NCI-H1436 treated with DMSO at 0.1 percent for 48 hours (cell line): ENCODE results near the gene MAFG.
"Not testable (repeated sequence)": the region's sequence is repeated elsewhere in the genome, so short reads cannot be mapped to it uniquely, and the experiment has no call there.

Experiments used
- DNase-seq: peaks from one replicate; lab custom pipeline; 2025; lab: John Stamatoyannopoulos, UW

The MAFG gene

DNA sequence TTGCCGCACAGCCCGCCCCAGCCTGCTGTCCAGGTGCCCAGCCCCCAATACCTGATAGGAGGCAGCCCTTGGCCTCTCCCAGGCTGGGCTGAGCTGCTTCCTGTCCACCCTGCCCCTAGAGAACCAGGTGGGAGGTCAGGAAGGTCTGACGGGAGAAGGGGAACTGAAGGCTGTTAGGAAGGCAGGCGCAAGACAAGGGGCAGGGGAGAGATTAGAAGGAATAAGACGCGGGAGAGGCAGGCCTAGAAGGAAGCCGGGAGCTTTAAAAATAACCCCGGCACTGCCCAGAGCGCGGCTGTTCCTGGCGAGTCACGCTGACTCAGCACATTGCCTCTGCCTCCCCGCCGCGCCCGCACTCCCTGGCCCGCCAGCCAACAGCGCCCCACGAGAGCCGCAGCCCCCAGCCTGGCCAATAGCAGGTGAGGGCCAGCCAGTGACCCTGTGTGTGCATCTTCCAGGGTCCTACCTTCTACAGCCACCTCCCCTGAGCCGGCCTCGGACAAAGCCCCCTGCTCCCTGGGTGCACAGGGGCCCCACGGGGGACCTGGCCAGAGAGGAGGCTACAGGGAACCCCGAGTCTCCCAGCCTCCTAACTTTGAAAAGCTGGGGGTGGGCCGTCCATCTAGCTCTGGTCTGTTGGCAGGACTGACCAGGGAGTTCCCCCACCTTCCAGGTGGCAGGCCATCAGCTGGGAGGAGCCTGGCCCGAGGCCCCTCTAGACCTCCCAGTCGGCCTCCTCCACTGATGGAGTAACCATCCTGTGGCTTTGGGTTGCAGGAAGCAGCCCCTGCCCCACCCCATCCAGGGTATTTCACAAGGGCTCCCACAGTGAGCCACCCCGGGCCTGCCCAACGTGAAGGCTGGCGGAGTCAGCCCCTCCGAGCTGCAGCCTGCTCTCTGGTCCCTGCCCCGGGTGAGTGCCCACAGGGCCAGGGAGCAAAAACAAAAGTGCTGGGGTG is 4.0 kb downstream of the MAFG start:
- DNase-seq: no peak

DNA sequence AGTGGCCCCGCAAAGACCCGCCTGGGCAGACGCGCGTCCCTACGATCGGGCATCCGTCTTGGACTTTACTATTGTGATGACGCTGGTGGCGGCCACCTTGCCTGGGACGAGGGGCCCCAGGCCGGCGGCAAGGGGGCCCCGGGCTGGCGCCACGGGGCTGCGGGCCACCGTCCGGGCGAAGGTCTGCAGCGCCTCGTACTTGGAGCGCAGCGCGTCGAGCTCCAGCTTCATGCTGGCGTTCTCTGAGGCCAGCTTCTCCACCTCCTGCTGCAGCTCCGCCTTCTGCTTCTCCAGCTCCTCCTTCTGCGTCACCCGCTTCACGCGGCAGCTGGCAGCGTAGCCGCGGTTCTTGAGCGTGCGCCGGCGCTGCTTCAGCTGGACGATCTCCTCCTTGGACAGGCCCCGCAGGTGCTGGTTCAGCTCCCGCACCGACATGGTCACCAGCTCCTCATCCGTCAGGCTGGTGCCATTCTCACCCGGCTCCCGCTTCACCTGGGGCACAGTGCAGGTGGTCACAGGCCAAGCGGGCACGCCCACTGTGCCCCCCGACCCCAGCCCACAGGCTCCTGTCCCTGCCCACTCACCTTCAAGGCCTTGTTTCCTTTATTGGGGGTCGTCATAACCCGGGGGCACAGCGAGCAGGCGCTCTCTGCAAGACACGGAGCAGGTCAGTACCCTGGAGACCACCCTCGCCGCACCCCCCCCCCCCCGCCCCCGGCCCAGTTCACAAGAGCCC is 4.8 kb downstream of the MAFG start:
- no peak for DNase-seq

DNA sequence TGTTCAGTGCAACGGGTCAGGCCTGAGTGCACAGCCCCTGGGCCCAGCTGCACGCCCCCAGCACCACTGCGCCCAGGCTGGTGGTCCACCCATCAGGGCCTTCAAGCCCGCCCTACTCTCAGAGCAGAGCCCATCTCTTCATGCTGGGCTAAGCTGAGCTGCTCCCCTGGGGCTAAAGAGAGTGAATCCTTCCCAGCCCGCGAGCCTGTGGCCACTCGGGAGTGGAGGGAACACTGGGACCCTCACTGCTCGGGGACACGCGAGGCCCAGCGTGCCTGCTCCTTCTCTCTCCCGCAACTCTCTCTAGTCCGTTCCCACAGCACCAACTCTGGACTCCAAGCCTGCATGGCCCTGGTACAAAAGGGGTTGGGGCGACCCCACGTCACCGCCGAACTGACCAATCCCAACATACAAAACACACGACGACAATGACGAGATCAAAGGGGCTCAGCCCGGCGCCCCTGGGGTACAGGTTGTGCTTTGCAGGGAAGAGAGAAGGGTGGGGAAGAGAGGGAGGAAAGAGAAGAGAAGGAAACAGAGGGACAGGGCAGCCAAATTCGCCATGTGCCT is 5.5 kb downstream of the MAFG start:
- DNase-seq: no peak

DNA sequence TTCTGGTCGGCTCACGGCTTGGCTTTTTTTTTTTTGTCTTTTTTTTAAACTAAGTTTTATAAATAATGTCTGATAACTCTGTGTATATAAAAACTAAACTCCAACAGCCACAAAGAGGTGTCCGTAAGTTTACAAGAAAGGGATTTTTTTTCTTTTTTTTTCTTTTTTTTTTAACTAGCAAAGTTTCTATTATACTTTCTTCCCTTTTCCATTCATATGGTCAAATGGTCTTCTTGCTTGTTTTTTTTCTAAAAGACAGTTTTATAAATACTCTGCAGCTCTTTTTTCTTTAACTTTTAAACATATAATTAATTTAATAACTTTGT is 6.0 kb downstream of the MAFG start:
- DNase-seq: no peak

DNA sequence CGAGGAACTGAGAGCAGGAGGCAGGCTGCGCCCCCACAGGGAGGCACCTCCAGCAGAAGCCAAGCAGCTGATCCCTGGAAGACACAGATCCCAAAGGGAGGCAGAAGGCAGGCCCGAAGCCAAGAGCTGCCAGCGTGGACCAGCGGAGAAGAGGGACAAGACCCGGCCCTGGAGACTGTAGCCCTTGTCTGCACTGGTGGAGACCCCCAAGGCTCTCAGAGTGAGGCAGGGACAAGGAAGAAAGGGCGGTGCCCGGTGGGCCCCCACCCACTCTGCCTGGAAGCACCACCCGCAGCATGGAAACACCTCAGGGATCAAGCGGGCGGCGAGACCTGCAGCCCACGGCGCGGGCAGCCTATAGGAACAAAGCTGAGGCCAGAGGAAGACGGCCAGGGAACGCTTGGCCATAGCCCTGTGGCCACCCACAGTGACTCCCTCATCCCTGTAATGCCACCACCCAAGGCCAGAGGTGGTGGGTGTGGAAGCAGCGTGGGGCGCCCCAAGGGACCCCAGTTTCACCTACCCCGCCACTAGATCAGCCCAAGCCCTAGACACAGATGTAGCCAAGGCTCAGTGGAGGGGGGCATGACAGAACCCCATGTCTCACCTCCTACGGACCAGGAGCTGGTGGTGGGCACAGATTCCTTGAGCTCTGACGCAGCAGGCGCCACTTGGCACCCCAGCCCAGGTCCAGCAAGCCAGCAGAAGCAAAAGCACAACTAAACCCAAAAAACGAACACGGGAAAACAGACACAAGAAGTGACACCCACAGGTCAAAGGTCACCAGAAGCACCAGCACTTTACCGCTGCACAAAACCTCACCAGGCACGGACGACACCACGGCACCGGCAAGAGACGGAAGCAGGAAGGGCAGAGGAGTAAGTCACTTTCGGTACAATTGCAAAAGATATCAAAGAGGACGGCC is 6.7 kb downstream of the MAFG start:
- no peak for DNase-seq

DNA sequence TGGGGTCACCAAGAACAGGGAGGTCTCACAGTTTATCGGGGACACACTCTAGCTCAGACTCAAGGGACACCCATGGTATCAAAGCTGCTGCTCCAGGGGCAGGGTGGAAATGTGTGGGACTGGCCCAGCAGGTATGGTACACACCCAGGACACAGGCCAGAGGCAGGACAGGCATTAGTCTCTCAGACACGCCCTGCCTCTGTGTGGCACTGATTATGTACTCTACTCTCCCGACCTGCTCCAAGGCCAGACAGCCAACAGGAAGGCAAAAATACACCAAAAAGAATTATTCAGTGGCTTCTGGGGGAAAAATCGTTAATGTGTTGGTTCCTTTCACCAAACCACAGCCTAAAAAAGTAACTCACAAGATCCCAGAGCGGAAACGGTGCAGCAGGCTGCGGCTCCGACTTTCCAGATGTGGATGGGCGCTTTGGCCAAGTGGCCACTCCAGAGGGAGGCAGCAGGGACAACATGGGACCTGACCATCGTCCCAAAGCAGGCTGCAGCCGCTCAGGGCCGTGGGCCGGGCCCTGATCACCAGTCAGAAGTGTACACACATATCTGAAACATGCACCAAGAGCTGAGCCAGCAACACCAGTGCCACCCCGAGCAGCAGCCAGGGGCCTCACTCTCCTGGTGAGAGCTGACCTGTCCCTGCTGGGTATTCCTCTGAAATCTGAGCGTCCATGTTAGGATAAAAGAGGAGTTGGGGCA is 8.5 kb downstream of the MAFG start:
- DNase-seq: no peak

DNA sequence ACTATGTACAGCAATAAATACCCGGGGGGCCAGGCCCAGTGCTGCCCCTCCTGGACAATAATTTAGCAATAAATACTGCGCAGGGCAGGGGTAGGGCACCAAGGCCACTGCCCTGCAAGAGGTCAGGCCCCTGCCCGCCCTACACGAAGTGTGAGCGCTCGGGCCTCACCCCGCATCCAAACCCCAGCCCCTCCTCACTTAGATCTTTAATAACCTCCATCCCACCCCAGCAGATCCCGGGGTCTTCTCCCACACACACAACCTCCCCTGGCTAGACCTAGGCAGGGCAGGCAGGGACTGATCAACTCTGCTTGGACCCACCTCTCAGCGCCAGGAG is 9.2 kb downstream of the MAFG start:
- DNase-seq: not testable (repeated sequence)

DNA sequence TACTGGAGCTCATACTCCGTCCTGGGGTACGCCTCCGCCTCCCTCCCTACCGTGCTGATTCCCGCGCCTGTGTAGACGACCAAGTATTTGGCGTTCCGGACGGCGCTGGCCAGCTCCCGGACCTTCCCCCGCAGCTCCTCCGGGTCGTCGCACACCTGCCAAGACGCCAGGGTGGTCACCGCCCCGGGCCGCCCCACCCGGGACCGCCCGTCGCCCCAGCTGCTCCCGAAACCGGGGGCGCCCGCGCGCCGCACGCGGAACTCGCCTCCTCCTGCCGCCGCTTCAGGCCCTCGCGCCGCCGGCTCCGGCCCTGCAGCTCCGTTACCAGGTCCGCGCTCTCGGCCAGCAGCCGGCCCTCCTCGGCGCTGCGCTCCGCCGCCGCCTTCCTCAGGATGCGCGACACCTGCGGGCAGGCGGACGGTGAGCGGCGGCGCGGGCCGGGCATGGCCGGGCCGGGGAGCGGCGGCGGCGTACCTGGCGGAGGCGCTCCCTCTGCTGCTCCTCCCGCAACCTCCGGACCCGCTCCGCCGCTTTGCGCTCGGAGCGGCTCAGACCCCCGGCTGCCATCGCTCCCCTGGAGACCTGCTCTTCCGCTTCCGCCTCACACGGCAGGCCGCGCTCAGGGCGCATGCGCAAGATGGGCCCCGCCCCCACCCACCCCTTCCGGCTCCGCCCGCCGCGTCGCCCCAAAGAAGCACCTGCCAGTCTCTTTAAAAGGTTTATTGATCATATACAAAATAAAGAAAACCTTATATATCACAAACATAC is 9.8 kb downstream of the MAFG start, which contains the start of gene SIRT7:
Gene SIRT7, minus strand, starts transcription at position 612 of the 768 bp plus-strand sequence. Its CDS starts 45 bp downstream, at position 567.
- DNase-seq: peak; percentile 19

DNA sequence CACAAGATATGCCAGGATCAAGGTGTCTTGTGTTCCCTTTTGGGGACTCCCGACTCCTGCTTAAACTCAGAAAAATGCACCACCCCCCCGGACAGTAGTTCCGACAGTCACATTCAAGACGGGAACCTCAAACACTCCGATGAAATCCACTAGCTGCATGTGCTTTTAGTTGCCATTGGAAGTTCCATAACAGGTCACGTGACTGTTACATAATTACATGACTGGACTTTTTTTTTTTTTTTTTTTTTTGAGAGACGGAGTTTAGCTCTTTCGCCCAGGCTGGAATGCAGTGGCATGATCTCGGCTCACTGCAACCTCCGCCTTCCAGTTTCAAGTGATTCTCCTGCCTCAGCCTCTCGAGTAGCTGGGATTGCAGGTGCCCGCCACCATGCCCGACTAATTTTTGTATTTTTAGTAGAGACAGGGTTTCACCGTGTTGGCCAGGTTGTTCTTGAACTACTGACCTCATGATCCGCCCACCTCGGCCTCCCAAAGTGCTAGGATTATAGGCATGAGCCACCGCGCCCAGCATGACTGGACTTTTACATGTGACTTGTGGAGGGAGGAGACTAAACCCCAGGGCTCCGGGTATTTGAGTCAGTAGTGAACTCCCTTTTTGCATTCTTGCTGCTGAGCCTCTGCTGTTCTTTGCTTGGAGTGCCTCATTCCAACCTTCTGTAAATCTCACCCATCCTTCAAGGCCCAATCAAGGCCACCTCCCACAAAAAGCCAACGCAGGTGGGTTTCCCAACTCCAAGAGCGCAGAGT is 11.1 kb downstream of the MAFG start:
- DNase-seq: no peak

DNA sequence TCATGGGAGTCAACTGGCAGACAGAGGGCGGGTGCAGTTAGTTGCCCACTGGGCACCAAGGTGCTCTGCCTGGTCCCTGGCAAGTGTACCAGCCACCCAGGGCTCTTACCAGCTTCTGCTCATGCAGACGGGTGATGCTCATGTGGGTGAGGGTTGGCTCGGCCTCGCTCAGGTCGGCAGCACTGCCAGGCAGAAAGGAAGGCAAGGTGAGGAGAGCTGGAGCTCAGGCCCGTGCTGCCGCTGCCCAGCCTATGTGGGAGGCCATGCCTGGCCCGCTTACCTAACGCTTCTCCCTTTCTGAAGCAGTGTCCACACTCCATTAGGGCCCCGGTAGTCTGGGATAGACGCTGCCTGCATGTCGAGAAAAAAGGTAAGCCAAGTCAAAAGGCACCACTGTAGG is 12.2 kb downstream of the MAFG start:
- no peak for DNase-seq

DNA sequence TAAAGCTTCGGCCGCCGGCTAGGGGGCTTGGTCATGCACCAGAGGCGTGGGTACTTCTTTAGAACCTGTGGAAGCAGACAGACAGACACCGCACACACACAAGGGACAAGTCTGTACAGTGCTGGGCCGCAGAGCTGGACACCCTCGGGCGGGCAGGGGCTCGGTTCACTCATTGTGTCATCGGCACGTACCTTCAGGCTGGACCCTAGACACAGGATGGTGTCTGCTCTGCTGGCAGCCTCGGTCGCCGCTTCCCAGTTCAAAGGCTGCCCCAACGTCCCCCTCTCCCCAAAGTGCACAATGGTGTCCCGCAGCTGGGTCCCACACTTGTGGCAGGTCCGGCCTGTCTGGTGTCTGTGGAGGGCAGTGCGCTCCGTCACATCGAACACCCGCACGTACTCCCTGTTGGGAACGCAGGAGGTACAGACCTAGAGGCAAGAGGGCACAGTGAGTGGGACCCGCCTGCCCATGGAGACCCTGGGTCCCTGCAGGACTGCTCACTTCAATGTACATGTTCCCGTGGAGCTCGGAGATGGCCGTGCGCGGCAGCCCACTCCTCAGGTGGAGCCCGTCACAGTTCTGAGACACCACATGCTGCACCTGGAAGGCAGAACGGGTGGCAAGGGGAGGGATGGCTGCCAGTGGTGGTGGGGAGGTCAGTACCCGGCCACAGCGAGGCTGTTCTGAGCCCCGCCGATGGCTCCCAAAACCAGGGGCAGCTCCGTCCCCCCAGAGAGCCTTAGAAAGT is 13.3 kb downstream of the MAFG start:
- DNase-seq: no peak

DNA sequence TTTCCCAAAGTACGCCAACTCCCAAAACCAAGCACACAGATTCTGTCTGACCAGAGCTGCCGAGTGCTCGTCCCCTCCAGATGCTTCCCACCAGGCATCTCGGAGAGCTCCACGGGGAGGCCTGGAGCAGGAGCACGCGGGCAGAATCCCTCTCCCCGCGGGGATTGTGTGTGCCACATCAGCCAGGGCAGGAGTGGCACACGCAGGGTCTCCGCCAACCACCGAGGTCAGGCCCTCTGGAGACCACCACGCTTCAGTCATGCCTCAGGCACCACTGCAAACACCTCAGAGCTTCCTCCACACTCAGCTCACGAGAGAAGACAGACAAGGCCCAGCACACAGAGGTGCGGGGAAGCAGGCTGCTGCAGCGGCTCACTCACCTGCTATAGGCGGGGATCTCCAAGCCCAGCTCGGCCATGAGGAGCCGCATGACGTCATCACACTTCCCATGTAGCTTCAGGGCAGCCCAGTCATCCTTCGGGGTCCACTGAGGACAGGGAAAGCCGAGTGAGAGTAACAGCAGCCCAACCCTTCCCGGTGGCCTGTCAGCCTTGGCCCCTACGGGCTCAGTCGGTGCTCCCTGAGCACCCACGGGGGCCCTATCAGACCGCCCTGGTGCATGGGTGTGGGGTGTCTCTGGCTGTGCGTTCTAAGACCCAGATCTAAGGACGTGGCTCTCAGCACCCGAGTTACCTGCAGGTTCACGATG is 14.0 kb downstream of the MAFG start:
- DNase-seq: no peak

DNA sequence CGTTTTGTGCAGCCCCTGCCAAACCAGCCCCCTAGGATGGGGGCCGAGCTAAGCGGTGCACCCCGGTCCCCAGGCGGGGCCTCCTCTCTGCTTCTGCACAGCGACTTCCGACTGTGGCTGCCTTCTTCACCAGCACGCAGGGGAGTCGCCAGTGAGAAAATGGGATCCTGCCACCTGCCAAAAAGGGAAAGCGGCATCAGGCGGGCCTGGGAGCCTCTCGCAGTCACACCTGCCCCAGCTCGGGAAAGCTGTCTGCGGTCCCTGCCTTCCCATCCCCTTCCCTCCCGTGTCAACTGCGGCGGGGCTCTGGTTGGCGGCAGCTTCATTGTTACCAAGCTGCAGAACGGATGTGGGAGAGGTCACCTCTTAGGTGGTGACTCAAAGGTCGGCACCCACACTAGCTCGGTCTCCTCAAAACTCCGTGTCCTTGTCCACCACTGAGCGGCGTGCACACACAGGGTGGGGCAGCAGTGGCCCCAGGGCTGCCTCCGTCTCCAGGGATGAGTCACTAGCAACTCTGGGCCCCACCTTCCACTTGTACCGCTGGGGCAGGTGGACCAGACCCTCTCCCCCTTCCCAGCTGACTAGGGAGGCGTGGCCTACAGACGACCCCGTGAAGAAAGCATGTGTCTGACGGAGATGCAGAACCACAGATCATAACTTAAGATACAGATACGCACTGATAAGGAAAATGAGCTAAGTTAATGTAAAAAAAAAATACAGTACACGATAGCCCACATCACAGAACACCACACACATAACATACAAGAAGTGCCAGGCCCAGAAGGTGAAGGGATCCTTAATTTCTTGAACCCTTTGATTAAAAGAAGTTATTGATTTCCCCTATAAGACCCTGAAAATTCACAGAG is 14.9 kb downstream of the MAFG start:
- no peak for DNase-seq

DNA sequence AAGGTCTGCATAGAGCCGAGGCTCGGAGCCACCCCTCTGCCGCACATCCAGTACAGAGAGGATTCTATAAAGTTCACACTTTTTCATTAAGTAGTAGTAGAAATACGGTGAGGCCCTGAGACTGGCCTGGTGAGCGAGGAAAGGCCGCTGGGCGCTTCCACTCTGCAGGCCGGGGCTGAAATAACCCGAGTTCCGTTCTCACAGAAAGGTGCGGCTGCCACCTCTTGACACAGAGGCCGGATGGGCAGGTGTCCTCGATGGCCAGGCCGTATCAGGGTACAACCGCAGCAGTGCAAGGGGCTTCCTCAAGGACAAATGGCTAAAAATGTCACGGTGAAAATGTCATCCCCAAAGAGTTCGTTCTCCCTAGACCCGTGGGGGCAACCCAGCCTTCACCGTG is 15.6 kb downstream of the MAFG start:
- DNase-seq: no peak

DNA sequence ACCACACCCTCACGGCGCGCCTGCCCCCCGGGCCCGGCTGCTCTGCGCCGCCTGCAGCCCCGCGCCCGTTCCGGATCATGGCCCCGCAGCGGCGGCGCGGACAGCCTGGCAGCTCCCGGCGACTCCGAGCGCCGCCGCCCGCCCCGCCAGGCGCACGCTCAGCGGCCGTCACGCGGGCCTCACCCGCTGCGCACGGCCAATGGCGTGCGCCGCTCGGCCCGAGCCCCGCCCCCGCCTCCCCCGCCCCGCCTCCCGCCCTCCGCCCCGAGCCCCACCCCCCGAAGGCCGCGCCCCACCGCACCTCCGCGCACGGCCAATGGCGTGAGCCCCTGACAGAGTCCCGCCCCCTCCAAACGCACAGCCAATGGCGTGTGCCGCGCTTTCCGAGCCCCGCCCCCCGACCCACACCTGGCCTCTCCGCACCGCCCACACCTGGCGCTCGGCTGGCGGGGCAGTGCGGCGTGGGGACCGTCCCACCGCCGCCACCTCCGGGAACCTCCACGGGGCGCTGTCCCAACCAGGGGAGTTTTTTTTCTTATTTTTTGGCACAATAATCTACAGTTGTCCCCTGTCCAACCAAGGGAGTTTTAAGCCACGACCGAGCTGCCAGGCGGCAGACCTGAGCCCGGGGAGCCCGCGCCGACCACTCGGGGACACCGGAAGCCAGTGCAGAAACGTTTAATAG is 16.1 kb downstream of the MAFG start, which contains the start of gene PCYT2:
Gene PCYT2, minus strand, starts transcription at position 123 of the 685 bp plus-strand sequence. Its CDS starts 44 bp downstream, at position 79.
- peak; percentile 57 for DNase-seq

DNA sequence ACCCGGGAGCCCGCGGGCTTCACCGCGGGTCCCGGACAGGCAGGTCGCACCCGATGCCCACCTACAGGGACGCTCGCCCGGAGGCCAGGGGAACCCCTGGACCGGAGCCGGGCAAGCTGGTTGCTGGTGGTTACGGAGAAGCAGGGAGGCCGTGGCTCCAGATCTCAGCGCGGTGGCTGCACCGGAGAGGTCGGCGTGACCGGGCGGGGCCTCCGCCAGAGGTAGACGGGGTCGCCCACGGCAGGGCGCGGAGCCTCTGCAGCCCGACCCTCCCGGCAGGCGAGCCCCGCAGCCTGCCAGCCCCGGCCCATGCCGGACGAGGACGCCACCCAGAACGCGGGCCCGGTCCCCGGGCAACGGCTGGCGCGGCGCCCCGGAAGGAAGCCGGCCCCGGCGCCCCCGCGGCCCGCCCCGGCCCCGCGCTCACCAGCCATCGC is 16.7 kb downstream of the MAFG start:
- no peak for DNase-seq
